HepG2 (cell line): ENCODE measurements around the gene PDK2.

Source experiments
- ARNTL ChIP-seq: sonication (generic); formaldehyde crosslinking; IDR thresholded peaks from 2 replicates; pipeline ENCODE4 v1.4.0; 2020; ENCODE audit warnings: mild to moderate bottlenecking, missing genetic modification reagents
- TF ChIP-seq, protein P1 (sequence below): sonication (generic); formaldehyde crosslinking; IDR thresholded peaks from 2 replicates; pipeline ENCODE4 v1.5.0; 2020; ENCODE audit warnings: mild to moderate bottlenecking, missing genetic modification reagents, moderate library complexity

- TF ChIP-seq ARNTL (CRISPR knock-in tag) = no peak
- TF ChIP-seq, protein P1, sequence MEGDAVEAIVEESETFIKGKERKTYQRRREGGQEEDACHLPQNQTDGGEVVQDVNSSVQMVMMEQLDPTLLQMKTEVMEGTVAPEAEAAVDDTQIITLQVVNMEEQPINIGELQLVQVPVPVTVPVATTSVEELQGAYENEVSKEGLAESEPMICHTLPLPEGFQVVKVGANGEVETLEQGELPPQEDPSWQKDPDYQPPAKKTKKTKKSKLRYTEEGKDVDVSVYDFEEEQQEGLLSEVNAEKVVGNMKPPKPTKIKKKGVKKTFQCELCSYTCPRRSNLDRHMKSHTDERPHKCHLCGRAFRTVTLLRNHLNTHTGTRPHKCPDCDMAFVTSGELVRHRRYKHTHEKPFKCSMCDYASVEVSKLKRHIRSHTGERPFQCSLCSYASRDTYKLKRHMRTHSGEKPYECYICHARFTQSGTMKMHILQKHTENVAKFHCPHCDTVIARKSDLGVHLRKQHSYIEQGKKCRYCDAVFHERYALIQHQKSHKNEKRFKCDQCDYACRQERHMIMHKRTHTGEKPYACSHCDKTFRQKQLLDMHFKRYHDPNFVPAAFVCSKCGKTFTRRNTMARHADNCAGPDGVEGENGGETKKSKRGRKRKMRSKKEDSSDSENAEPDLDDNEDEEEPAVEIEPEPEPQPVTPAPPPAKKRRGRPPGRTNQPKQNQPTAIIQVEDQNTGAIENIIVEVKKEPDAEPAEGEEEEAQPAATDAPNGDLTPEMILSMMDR = no peak
Observed at GRCh38 chr17:50049636-50050035, 45.5 kb upstream of the PDK2 start.
